GM21529 (cell line): ENCODE data around the gene ITGB5.

ENCODE experiments used
- ATAC-seq: cut with Tn5 transposase; IDR thresholded peaks from one replicate; pipeline ENCODE4 v1.9.1; 2021; ENCODE audit not compliant: unreplicated experiment

The ITGB5 gene

GRCh38 chr3:124816206-124816605 is 71.0 kb downstream of the ITGB5 start:
- no peak for ATAC-seq

GRCh38 chr3:124815781-124816180 is 71.4 kb downstream of the ITGB5 start:
- no peak for ATAC-seq

GRCh38 chr3:124814620-124815421 is 72.3 kb downstream of the ITGB5 start:
- ATAC-seq = no peak

GRCh38 chr3:124813541-124813940 is 73.6 kb downstream of the ITGB5 start:
- no peak for ATAC-seq

GRCh38 chr3:124812291-124813265 is 74.6 kb downstream of the ITGB5 start:
- ATAC-seq = no peak

GRCh38 chr3:124811436-124811835 is 75.7 kb downstream of the ITGB5 start:
- no peak for ATAC-seq

- ATAC-seq = no peak
Observed at GRCh38 chr3:124810970-124811369, 76.2 kb downstream of the ITGB5 start.

- no peak for ATAC-seq
Observed at GRCh38 chr3:124809039-124809438, 78.1 kb downstream of the ITGB5 start.

GRCh38 chr3:124805671-124806070 is 81.5 kb downstream of the ITGB5 start:
- no peak for ATAC-seq

- no peak for ATAC-seq
Observed at GRCh38 chr3:124804875-124805274, 82.3 kb downstream of the ITGB5 start.

- no peak for ATAC-seq
Observed at GRCh38 chr3:124802702-124803101, 84.5 kb downstream of the ITGB5 start.

- ATAC-seq = no peak
Observed at GRCh38 chr3:124802061-124802698, 85.0 kb downstream of the ITGB5 start.

GRCh38 chr3:124800511-124801258 is 86.5 kb downstream of the ITGB5 start:
- no peak for ATAC-seq

GRCh38 chr3:124800076-124800475 is 87.1 kb downstream of the ITGB5 start:
- no peak for ATAC-seq

GRCh38 chr3:124799676-124800075 is 87.5 kb downstream of the ITGB5 start:
- ATAC-seq = no peak

GRCh38 chr3:124797426-124797945 is 89.7 kb downstream of the ITGB5 start:
- ATAC-seq = no peak

- no peak for ATAC-seq
Observed at GRCh38 chr3:124796477-124796876, 90.7 kb downstream of the ITGB5 start.

GRCh38 chr3:124793054-124793739 is 94.0 kb downstream of the ITGB5 start:
- no peak for ATAC-seq

GRCh38 chr3:124792341-124793040 is 94.7 kb downstream of the ITGB5 start:
- no peak for ATAC-seq
